Measurements from ENCODE around the gene HOXD13.
A peak's percentile ranks its signal among the peaks of the same experiment; 100 is the strongest.

Gene HOXD13

GRCh38 chr2:176125772-176126054, 33.2 kb downstream of the HOXD13 start:
- H3F3A ChIP-seq (ENCODE audit: insufficient read depth, low read length): no peaks in the 10 kb centered on the region
- no peak overlapping the region for H3K27ac ChIP-seq (ENCODE audit: low read length)
- DNase-seq: no peak
- no peaks in the 10 kb centered on the region for H4K20me1 ChIP-seq (ENCODE audit: insufficient read depth, low read length)
- no peaks in the 10 kb centered on the region for H3K79me2 ChIP-seq (ENCODE audit: low read length)
- no peak overlapping the region for H3K4me3 ChIP-seq (ENCODE audit: low read length)
- no peaks in the 10 kb centered on the region for H3K4me1 ChIP-seq (ENCODE audit: low read length)
- H2AFZ ChIP-seq (ENCODE audit: low read length): no peak overlapping the region
- H3K36me3 ChIP-seq (replicated peaks; ENCODE audit: insufficient read depth, low read length): no peaks in the 10 kb centered on the region
- H3K9me2 ChIP-seq (replicated peaks; ENCODE audit: insufficient read depth, low read length): no peaks in the 10 kb centered on the region
- H3K4me2 ChIP-seq (ENCODE audit: low read depth, low read length): no peak overlapping the region
- TF ChIP-seq EZH2 (optimal IDR thresholded peaks at IDR 0.05; ENCODE audit: low read depth, low read length) (no peak), CTCF (IDR thresholded peaks at IDR 0.05; ENCODE audit: low read length) (no peak), EZH2phosphoT487 (IDR thresholded peaks at IDR 0.05; ENCODE audit: low read length) (no peak)
- H3K9me3 ChIP-seq (replicated peaks; ENCODE audit: insufficient read depth, low read length): no peaks in the 10 kb centered on the region
- H3K9ac ChIP-seq (ENCODE audit: low read length): no peak overlapping the region
- peaks cover 28% of the 10 kb centered on the region for H3K27me3 ChIP-seq (replicated peaks; ENCODE audit: insufficient read depth, low read length)

- Histone ChIP-seq H3K9me3 (replicated peaks; ENCODE audit: insufficient read depth, low read length) (no peaks in the 10 kb centered on the region), H3K4me1 (ENCODE audit: low read length) (no peaks in the 10 kb centered on the region), H3K9ac (ENCODE audit: low read length) (no peak overlapping the region), H3K27ac (ENCODE audit: low read length) (no peak overlapping the region), H3K27me3 (replicated peaks; ENCODE audit: insufficient read depth, low read length) (peaks cover 33% of the 10 kb centered on the region), H3K79me2 (ENCODE audit: low read length) (no peaks in the 10 kb centered on the region), H3K36me3 (replicated peaks; ENCODE audit: insufficient read depth, low read length) (no peaks in the 10 kb centered on the region), H3K9me2 (replicated peaks; ENCODE audit: insufficient read depth, low read length) (no peaks in the 10 kb centered on the region), H3K4me2 (ENCODE audit: low read depth, low read length) (peak overlapping the region; percentile 23; the same call in 1 of the 2 replicates), H3F3A (ENCODE audit: insufficient read depth, low read length) (no peaks in the 10 kb centered on the region), H2AFZ (ENCODE audit: low read length) (no peak overlapping the region), H3K4me3 (ENCODE audit: low read length) (no peak overlapping the region), H4K20me1 (ENCODE audit: insufficient read depth, low read length) (no peaks in the 10 kb centered on the region)
- TF ChIP-seq CTCF (IDR thresholded peaks at IDR 0.05; ENCODE audit: low read length) (peak; percentile 80), EZH2phosphoT487 (IDR thresholded peaks at IDR 0.05; ENCODE audit: low read length) (no peak), EZH2 (optimal IDR thresholded peaks at IDR 0.05; ENCODE audit: low read depth, low read length) (no peak)
- peak; percentile 65 for DNase-seq
These were observed 34.6 kb downstream of the HOXD13 start for GRCh38 chr2:176126929-176127773.

- no peaks in the 10 kb centered on the region for H3K79me2 ChIP-seq (ENCODE audit: low read length)
- no peak for TF ChIP-seq CTCF (IDR thresholded peaks at IDR 0.05; ENCODE audit: low read length)
- TF ChIP-seq EZH2 (optimal IDR thresholded peaks at IDR 0.05; ENCODE audit: low read depth, low read length): no peak
- TF ChIP-seq EZH2phosphoT487 (IDR thresholded peaks at IDR 0.05; ENCODE audit: low read length): no peak
- H3K27ac ChIP-seq (ENCODE audit: low read length): no peak overlapping the region
- no peaks in the 10 kb centered on the region for H3K9me2 ChIP-seq (replicated peaks; ENCODE audit: insufficient read depth, low read length)
- H3F3A ChIP-seq (ENCODE audit: insufficient read depth, low read length): no peaks in the 10 kb centered on the region
- H2AFZ ChIP-seq (ENCODE audit: low read length): no peak overlapping the region
- no peaks in the 10 kb centered on the region for H4K20me1 ChIP-seq (ENCODE audit: insufficient read depth, low read length)
- no peaks in the 10 kb centered on the region for H3K9me3 ChIP-seq (replicated peaks; ENCODE audit: insufficient read depth, low read length)
- no peak overlapping the region for H3K9ac ChIP-seq (ENCODE audit: low read length)
- no peak overlapping the region for H3K4me3 ChIP-seq (ENCODE audit: low read length)
- no peak for DNase-seq
- no peak overlapping the region for H3K4me2 ChIP-seq (ENCODE audit: low read depth, low read length)
- H3K36me3 ChIP-seq (replicated peaks; ENCODE audit: insufficient read depth, low read length): no peaks in the 10 kb centered on the region
- H3K4me1 ChIP-seq (ENCODE audit: low read length): no peaks in the 10 kb centered on the region
- H3K27me3 ChIP-seq (replicated peaks; ENCODE audit: insufficient read depth, low read length): peaks cover 33% of the 10 kb centered on the region
These were observed 35.2 kb downstream of the HOXD13 start for GRCh38 chr2:176127774-176128072.

Measured in MM.1S (cell line).